ENCODE measurements around the gene IL6ST.
"Not testable (repeated sequence)": the region's sequence is repeated elsewhere in the genome, so short reads cannot be mapped to it uniquely, and the experiment has no call there.

IL6ST gene

GRCh38 chr5:55985181-55985580 is 9.6 kb downstream of the IL6ST start:
- no peak for DNase-seq (ENCODE audit: low read depth, low spot score)
- H3K4me3 ChIP-seq (ENCODE audit: low read length): no peak overlapping the region

GRCh38 chr5:55983986-55984385 is 10.8 kb downstream of the IL6ST start:
- DNase-seq (ENCODE audit: low read depth, low spot score): no peak
- H3K4me3 ChIP-seq (ENCODE audit: low read length): no peak overlapping the region

GRCh38 chr5:55982957-55983381 is 11.8 kb downstream of the IL6ST start:
- DNase-seq (ENCODE audit: low read depth, low spot score): no peak
- H3K4me3 ChIP-seq (ENCODE audit: low read length): no peak overlapping the region

GRCh38 chr5:55973296-55973695 is 21.5 kb downstream of the IL6ST start:
- no peak for DNase-seq (ENCODE audit: low read depth, low spot score)
- no peak overlapping the region for H3K4me3 ChIP-seq (ENCODE audit: low read length)

GRCh38 chr5:55969956-55970355 is 24.8 kb downstream of the IL6ST start:
- H3K4me3 ChIP-seq (ENCODE audit: low read length): no peak overlapping the region
- DNase-seq (ENCODE audit: low read depth, low spot score): no peak

GRCh38 chr5:55966284-55966683 is 28.5 kb downstream of the IL6ST start:
- H3K4me3 ChIP-seq (ENCODE audit: low read length): no peak overlapping the region
- no peak for DNase-seq (ENCODE audit: low read depth, low spot score)

GRCh38 chr5:55965525-55965924 is 29.2 kb downstream of the IL6ST start:
- H3K4me3 ChIP-seq (ENCODE audit: low read length): no peak overlapping the region
- DNase-seq (ENCODE audit: low read depth, low spot score): no peak

- H3K4me3 ChIP-seq (ENCODE audit: low read length): no peak overlapping the region
- no peak for DNase-seq (ENCODE audit: low read depth, low spot score)
Measured at GRCh38 chr5:55960779-55961178, 34.0 kb downstream of the IL6ST start.

- H3K4me3 ChIP-seq (ENCODE audit: low read length): no peak overlapping the region
- DNase-seq (ENCODE audit: low read depth, low spot score): no peak
Measured at GRCh38 chr5:55959208-55959607, 35.6 kb downstream of the IL6ST start.

GRCh38 chr5:55941154-55941553 is 53.6 kb downstream of the IL6ST start:
- not testable (repeated sequence) for DNase-seq (ENCODE audit: low read depth, low spot score)

GRCh38 chr5:55937598-55937997 is 57.2 kb downstream of the IL6ST start:
- DNase-seq (ENCODE audit: low read depth, low spot score): not testable (repeated sequence)

More at GRCh38 chr5:55941154-55941553, 53.6 kb downstream of the IL6ST start:
- not testable (repeated sequence) for H3K4me3 ChIP-seq (ENCODE audit: low read length)

GRCh38 chr5:55936100-55936693 is 58.6 kb downstream of the IL6ST start:
- H3K4me3 ChIP-seq (ENCODE audit: low read length): no peak overlapping the region
- DNase-seq (ENCODE audit: low read depth, low spot score): peak; percentile 83

More at GRCh38 chr5:55937598-55937997, 57.2 kb downstream of the IL6ST start:
- H3K4me3 ChIP-seq (ENCODE audit: low read length): not testable (repeated sequence)

- no peak for DNase-seq (ENCODE audit: low read depth, low spot score)
- no peak overlapping the region for H3K4me3 ChIP-seq (ENCODE audit: low read length)
Measured at GRCh38 chr5:55935371-55935770, 59.4 kb downstream of the IL6ST start.

GRCh38 chr5:55934720-55935119 is 60.0 kb downstream of the IL6ST start:
- no peak overlapping the region for H3K4me3 ChIP-seq (ENCODE audit: low read length)
- DNase-seq (ENCODE audit: low read depth, low spot score): no peak

- DNase-seq (ENCODE audit: low read depth, low spot score): no peak
- H3K4me3 ChIP-seq (ENCODE audit: low read length): no peak overlapping the region
Measured at GRCh38 chr5:55934115-55934613, 60.6 kb downstream of the IL6ST start.

GRCh38 chr5:55933377-55934114 is 61.2 kb downstream of the IL6ST start:
- no peak for DNase-seq (ENCODE audit: low read depth, low spot score)
- H3K4me3 ChIP-seq (ENCODE audit: low read length): no peak overlapping the region

- H3K4me3 ChIP-seq (ENCODE audit: low read length): no peak overlapping the region
- no peak for DNase-seq (ENCODE audit: low read depth, low spot score)
Measured at GRCh38 chr5:55932700-55933099, 62.1 kb downstream of the IL6ST start.

GRCh38 chr5:55929020-55929799 is 65.6 kb downstream of the IL6ST start:
- DNase-seq (ENCODE audit: low read depth, low spot score): no peak
- H3K4me3 ChIP-seq (ENCODE audit: low read length): no peak overlapping the region

- DNase-seq (ENCODE audit: low read depth, low spot score): no peak
- no peak overlapping the region for H3K4me3 ChIP-seq (ENCODE audit: low read length)
Measured at GRCh38 chr5:55927861-55928655, 66.7 kb downstream of the IL6ST start.

Data from Jurkat, Clone E6-1 (cell line).